Activated CD4-positive, alpha-beta T cell treated with anti-CD3 and anti-CD28 coated beads for 4 hours (primary cell): ENCODE results near the gene LRMDA.
"Not testable (repeated sequence)": the region's sequence is repeated elsewhere in the genome, so short reads cannot be mapped to it uniquely, and the experiment has no call there.

Source experiments
- DNase-seq, 2 donors: peaks; one replicate each; pipeline ENCODE4 v3.0.0-alpha.2; 2020

The LRMDA gene

DNA sequence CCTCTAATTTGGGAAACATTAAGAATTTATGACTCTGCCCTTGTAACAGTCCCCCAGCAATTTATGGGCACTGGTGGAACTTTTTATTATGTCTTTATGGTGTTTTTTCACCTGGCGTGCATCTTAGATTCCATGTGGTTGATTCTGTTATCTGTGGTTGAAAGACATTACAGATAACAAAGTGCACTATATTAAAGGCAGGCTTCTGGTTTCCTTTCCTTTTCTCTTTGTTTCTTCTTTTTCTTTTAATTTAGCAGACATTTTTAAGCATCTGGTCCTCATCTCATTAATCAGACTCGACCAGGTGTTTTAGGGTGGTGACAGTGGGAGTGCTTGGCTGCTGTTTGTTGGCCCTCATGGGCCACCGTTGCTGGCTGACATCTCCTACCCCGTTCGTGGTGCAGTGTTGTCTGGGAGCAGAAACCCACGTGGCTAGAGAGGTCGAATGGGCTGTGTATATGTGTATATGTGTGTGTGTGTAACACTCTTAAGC lies 77.4 kb downstream of the LRMDA start:
- no peak for DNase-seq

DNA sequence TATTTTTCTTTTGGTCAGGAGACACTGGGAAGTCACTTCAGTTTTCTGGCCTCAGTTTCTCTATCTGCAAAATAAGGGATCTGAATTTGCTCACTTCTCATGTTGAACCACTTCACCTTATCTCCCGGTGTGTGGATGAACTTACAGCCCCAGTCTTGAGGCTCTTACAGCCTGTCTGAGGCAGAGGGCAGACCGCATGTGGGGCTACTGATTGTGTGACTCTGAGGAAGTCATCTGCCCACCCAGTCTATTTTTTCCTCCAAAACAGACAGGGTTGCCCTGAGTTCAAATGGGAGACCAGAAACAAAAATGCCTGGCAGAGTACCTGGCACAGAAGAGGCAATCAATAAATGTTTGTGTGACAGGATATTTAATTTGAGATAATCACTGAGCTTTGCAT lies 78.3 kb downstream of the LRMDA start:
- no peak for DNase-seq

DNA sequence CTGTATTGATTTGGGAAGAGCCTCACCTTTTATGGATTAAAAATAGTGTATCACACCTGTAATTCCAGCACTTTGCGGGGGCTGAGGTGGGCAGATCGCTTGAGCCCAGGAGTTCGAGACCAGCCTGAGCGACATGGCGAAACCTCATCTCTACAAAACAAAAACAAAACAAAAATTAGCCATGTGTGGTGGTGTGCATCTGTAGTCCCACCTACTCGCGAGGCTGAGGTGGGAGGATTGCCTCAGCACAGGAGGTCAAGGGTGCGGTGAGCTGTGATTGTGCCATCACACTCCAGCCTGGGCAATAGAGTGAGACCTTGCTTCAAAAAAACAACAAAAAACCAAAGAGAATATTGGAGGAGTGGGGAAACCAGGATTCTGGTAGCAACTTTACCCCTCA lies 79.6 kb downstream of the LRMDA start:
- no peak for DNase-seq

DNA sequence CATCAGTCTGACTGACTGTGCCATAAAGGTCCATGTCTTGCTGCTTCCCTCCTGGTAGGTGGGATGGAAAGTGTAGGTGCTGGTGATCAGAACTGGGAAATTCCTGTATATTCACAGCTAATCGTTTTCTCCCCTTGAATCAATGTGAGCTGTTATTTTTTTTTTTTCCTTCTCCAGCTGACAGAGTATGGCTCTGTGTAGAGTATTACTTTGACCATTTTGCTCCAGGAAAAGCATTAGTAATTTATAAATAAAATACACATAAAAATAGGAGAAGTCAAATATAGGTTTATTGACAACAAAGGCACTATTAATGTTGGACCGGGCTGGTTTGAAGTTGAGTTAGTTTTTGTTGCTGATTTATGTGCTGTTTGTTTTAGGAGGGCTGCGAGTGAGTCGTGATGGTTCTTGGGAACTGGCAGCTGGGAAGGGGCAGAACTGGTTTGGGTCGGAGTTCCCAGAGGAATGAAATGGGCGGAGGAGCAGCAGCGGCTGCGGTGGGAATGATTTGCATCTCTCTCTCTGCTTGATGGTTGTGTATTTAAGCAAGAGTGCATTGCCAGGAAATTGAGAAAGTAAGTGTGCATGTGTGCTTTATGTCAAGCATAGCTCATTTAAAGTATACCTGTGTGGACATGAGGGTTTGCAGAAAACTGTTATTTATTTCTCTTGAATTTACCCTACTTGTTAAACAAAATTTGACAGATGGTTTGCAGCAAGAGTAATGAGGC lies 80.9 kb downstream of the LRMDA start:
- DNase-seq = no peak

DNA sequence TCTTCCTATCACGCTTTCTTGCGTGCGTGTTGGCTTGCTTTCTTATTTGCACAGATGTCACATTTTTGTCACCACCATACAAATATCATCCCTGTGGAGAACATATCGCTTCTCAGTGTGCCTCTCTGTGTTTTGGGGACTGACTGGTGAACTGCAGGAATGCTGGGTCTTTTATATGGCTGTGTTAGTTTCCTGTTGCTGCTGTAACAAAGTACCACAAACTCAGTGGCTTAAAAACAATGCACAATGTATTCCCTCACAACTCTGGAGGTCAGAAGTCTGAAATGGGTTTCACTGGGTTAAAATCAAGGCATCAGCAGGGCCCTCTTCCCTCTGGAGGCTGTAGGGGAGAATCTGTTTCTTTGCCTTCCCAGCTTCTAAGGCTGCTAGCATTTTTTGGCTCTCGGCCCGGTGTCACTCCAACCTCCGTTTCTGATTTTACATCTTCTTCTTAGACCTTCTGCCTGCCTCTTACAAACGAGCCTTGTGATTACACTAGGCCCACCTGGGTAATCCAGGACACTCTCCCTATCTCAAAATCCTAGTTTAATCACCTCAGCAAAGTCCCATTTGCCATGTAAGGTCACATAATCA lies 82.0 kb downstream of the LRMDA start:
- DNase-seq = no peak

- DNase-seq = no peak
These were observed 83.4 kb downstream of the LRMDA start for GRCh38 chr10:75514830-75515229.

GRCh38 chr10:75516154-75516553 lies 84.7 kb downstream of the LRMDA start:
- not testable (repeated sequence) for DNase-seq

DNA sequence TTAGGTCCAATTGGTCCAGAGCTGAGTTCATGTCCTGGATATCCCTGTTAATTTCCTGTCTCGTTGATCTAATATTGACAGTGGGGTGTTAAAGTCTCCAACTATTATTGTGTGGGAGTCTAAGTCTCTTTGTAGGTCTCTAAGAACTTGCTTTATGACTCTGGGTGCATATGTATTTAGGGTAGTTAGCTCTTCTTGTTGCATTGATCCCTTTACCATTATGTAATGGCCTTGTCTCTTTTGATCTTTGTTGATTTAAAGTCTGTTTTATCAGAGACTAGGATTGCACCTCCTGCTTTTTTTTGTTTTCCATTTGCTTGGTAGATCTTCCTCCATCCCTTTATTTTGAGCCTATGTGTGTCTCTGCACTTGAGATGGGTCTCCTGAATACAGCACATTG lies 87.8 kb downstream of the LRMDA start:
- DNase-seq = not testable (repeated sequence)

DNA sequence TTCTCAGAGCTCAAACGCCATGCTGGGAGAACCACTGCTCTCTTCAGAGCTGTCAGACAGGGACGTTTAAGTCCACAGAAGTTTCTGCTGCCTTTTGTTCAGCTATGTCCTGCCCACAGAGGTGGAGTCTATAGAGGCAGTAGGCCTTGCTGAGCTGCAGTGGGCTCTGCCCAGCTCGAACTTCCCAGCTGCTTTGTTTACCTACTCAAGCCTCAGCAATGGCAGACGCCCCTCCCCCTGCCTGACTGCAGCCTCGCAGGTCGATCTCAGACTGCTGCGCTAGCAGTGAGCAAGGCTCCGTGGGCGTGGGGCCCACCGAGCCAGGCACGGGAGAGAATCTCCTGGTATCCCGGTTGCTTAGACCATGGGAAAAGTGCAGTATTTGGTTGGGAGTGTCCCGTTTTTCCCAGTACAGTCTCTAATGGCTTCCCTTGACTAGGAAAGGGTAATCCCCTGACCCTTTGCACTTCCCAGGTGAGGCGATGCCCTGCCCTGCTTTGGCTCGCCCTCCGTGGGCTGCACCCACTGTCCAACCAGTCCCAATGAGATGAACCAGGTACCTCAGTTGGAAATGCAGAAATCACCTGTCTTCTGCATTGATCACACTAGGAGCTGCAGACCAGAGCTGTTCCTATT lies 89.9 kb downstream of the LRMDA start:
- not testable (repeated sequence) for DNase-seq

GRCh38 chr10:75525067-75525466 lies 93.6 kb downstream of the LRMDA start:
- DNase-seq = no peak

GRCh38 chr10:75525646-75526045 lies 94.2 kb downstream of the LRMDA start:
- no peak for DNase-seq

GRCh38 chr10:75527542-75527941 lies 96.1 kb downstream of the LRMDA start:
- DNase-seq = no peak

DNA sequence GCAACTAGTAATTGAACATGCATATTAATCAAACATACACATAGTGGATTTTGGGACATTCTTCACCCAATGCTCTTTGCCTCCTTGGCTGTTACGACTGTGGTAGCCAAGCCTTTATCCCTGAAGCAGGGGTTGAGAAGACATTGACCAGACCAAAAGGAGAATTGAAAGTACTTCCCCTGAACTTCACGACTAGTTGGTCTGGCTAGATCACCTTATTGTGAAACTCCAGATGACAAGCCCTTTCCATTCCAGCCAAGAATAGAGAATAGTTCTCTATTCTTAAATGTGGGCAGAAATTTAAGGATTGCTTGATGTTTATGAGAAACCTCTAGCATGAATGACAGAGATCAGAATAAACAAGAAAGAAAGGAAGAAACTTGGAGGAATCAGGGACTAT lies 97.0 kb downstream of the LRMDA start:
- DNase-seq = no peak

DNA sequence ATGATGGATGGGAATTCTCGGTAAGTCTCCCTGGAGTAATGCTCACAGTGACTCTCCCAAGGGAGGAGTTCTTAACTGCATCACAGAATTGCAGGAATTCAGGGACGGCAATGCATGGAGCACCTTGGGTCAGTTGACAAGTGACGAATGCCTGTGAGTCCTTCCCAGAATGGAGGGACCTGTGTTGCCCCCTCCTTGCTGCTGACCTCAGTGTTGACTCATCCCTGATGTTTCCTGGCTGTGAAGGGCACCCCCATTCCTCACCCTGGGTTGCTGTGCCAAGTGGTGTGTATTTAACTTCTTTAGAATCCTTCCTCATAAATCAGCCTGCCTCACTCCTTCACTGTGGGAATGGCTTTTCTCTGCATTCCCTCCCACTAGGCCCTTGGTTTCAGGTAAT lies 98.9 kb downstream of the LRMDA start:
- DNase-seq = no peak

GRCh38 chr10:75531571-75532031 lies 100.2 kb downstream of the LRMDA start:
- DNase-seq = no peak

DNA sequence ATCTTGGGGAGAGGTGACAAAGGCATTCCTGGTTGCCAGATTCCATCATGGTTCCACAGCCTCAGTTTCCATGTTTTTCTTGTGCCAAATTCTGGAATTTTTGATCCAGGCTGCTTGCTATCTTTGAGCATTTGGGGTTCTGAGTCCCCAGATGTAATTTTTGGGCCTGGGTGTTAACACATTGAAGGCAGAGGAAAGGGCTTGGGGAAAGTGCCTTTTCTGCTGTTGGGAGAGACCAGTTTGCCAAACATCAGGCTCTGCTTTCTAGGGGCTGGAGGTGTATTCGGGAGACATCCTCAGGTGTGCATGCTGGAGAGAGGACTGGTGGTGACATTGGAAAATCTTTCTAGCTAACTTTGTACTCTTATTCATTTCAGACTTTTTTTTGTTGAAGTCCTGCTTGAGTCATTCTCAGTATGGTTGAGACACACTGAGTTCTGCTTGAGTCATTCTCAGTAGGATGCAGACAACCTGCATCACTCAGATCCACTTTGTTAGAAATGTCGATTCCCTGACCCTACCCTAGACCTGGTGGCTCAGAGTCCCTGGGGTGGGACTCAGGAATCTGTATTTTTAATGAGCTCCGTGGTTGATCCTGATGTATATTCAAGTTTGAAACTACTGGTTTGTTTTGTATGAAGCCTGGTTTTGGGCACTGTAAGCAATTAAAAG lies 101.0 kb downstream of the LRMDA start:
- no peak for DNase-seq

- DNase-seq = no peak
These were observed 106.7 kb downstream of the LRMDA start for GRCh38 chr10:75538144-75538543.

- DNase-seq = no peak
These were observed 107.3 kb downstream of the LRMDA start for GRCh38 chr10:75538765-75539164.

- DNase-seq = no peak
These were observed 109.0 kb downstream of the LRMDA start for GRCh38 chr10:75540357-75540966.

GRCh38 chr10:75540981-75541380 lies 109.6 kb downstream of the LRMDA start:
- DNase-seq = no peak

DNA sequence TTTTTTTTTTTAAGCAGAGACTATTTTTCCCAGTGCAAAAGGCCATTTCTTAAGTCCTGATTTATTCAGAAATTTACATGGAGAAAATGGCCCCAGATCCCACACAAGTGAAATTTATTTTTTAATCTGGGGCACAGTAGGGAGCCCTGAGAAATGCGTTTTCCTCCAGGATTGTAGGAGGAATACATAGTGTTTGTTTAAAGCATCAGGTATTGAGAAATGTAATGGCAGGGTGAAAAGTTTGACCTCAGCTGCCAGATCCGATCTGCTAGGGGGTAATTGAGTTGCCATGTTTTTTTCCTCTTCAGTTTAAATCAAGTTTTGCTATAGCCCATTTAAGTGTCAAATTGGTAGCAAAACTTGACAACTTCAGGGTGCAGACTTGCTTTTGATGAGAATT lies 110.0 kb downstream of the LRMDA start:
- DNase-seq = no peak

GRCh38 chr10:75542084-75542483 lies 110.7 kb downstream of the LRMDA start:
- DNase-seq = no peak

GRCh38 chr10:75542906-75543305 lies 111.5 kb downstream of the LRMDA start:
- DNase-seq = no peak
